NCI-H1436 (cell line): ENCODE data around the gene RIPPLY3.
"Not testable (repeated sequence)": the region's sequence is repeated elsewhere in the genome, so short reads cannot be mapped to it uniquely, and the experiment has no call there.

ENCODE experiments used
- DNase-seq: peaks from one replicate; lab custom pipeline; 2025; lab: John Stamatoyannopoulos, UW

The RIPPLY3 gene

GRCh38 chr21:36981049-36981391 lies 25.5 kb upstream of the RIPPLY3 start:
- DNase-seq: no peak

- no peak for DNase-seq
These were observed 24.4 kb upstream of the RIPPLY3 start for GRCh38 chr21:36981977-36982700.

GRCh38 chr21:36985751-36986594 lies 20.5 kb upstream of the RIPPLY3 start:
- no peak for DNase-seq

- no peak for DNase-seq
These were observed 18.7 kb upstream of the RIPPLY3 start for GRCh38 chr21:36987845-36988244.

- no peak for DNase-seq
These were observed 18.0 kb upstream of the RIPPLY3 start for GRCh38 chr21:36988536-36988935.

- DNase-seq: not testable (repeated sequence)
These were observed 17.3 kb upstream of the RIPPLY3 start for GRCh38 chr21:36989199-36989698.

GRCh38 chr21:36989699-36990507 lies 16.6 kb upstream of the RIPPLY3 start:
- DNase-seq: peak; percentile 84

GRCh38 chr21:36990508-36991205 lies 15.8 kb upstream of the RIPPLY3 start:
- peak; percentile 31 for DNase-seq

- DNase-seq: no peak
These were observed 13.8 kb upstream of the RIPPLY3 start for GRCh38 chr21:36992671-36993070.

GRCh38 chr21:36994501-36995158 lies 11.9 kb upstream of the RIPPLY3 start:
- DNase-seq: no peak

- not testable (repeated sequence) for DNase-seq
These were observed 11.2 kb upstream of the RIPPLY3 start for GRCh38 chr21:36995285-36995684.

GRCh38 chr21:36999131-36999898 lies 7.2 kb upstream of the RIPPLY3 start:
- DNase-seq: no peak

GRCh38 chr21:37000381-37000780 lies 6.1 kb upstream of the RIPPLY3 start:
- no peak for DNase-seq

GRCh38 chr21:37001441-37001840 lies 5.1 kb upstream of the RIPPLY3 start:
- no peak for DNase-seq

- not testable (repeated sequence) for DNase-seq
These were observed 3.7 kb upstream of the RIPPLY3 start for GRCh38 chr21:37002851-37003250.

- not testable (repeated sequence) for DNase-seq
These were observed 2.6 kb upstream of the RIPPLY3 start for GRCh38 chr21:37003917-37004316.

GRCh38 chr21:37005548-37006485 lies 685 bp upstream of the RIPPLY3 start:
- no peak for DNase-seq

- peak; percentile 91 for DNase-seq
These were observed 2.2 kb downstream of the RIPPLY3 start for GRCh38 chr21:37008724-37009123.

- peak; percentile 91 for DNase-seq
These were observed 3.3 kb downstream of the RIPPLY3 start for GRCh38 chr21:37009740-37010341.
